Immature natural killer cell (primary cell): Measurements from ENCODE around the gene C1QTNF6. TPM values are rescaled to one million over a fixed set of nuclear protein-coding genes. Genes with fewer than 3 reads are reported as not detected.

Experiments used
- DNase-seq, 3 donors: peaks; one replicate each; pipeline ENCODE4 v3.0.0; 2022; ENCODE audit warnings: mixed read lengths in 1 of 3
- H3K27ac Mint-ChIP-seq, 6 donors: one replicate each; pipeline ENCODE4 v1.8.0; 2020; ENCODE audit warnings: mixed read lengths in 6 of 6, mild to moderate bottlenecking in 5 of 6, inconsistent platforms in 4 of 6, moderate library complexity in 3 of 6
- H3K27me3 Mint-ChIP-seq, 3 donors: one replicate each; pipeline ENCODE4 v1.8.0; 2020 to 2021; ENCODE audit warnings: low read depth in 3 of 3, mild to moderate bottlenecking in 3 of 3, mixed read lengths in 3 of 3, moderate library complexity in 3 of 3, inconsistent platforms in 1 of 3
- H3K36me3 Mint-ChIP-seq, 3 donors: one replicate each; pipeline ENCODE4 v1.8.0; 2020; ENCODE audit warnings: mixed read lengths in 3 of 3, inconsistent platforms in 2 of 3, mild to moderate bottlenecking in 2 of 3
- H3K4me1 Mint-ChIP-seq, 2 donors: one replicate each; pipeline ENCODE4 v1.8.0; 2020; ENCODE audit warnings: inconsistent platforms in 2 of 2, mild to moderate bottlenecking in 2 of 2, mixed read lengths in 2 of 2, moderate library complexity in 1 of 2
- H3K4me3 Mint-ChIP-seq, 5 donors: one replicate each; pipeline ENCODE4 v1.8.0; 2020; ENCODE audit warnings: mild to moderate bottlenecking in 5 of 5, mixed read lengths in 5 of 5, inconsistent platforms in 3 of 5, moderate library complexity in 3 of 5
- H3K9me3 Mint-ChIP-seq, 6 donors: one replicate each; pipeline ENCODE4 v1.8.0; 2020; ENCODE audit warnings: mild to moderate bottlenecking in 6 of 6, mixed read lengths in 6 of 6, inconsistent platforms in 4 of 6, moderate library complexity in 3 of 6
- polyA plus RNA-seq, 3 donors: library from polyadenylated mRNA; unstranded; fragments of 300-500 nt; fragmentation: Illumina TruSeq; gene quantifications; one replicate each; pipeline ENCODE4 v1.2.3, GENCODE V29; 2021

The C1QTNF6 gene
- polyA plus RNA-seq, 3 donors from 2014 or later: 1.5 to 1.8 TPM; not detected in 1

GRCh38 chr22:37197451-37198257 lies 9.6 kb upstream of the C1QTNF6 start:
- peak overlapping the region; percentile 90 to 97 (median 94) for H3K27ac Mint-ChIP-seq
- H3K27me3 Mint-ChIP-seq: peaks cover 0 to 2% (median 2%) of the 10 kb centered on the region in 3 donors
- H3K4me3 Mint-ChIP-seq: peak overlapping the region; percentile 79 to 88 (median 84)
- no peaks in the 10 kb centered on the region for H3K36me3 Mint-ChIP-seq
- DNase-seq: no peak
- H3K9me3 Mint-ChIP-seq: no peaks in the 10 kb centered on the region
- peaks cover 48 to 55% of the 10 kb centered on the region in 2 donors for H3K4me1 Mint-ChIP-seq

GRCh38 chr22:37196539-37197450 lies 8.7 kb upstream of the C1QTNF6 start:
- no peak for DNase-seq
- peaks cover 51 to 60% of the 10 kb centered on the region in 2 donors for H3K4me1 Mint-ChIP-seq

GRCh38 chr22:37195921-37196320 lies 7.9 kb upstream of the C1QTNF6 start:
- H3K4me3 Mint-ChIP-seq: no peak overlapping the region
- H3K9me3 Mint-ChIP-seq: no peaks in the 10 kb centered on the region
- peak overlapping the region in 5 of 6 donors; percentile 5 to 93 (median 63) for H3K27ac Mint-ChIP-seq
- no peak for DNase-seq
- H3K27me3 Mint-ChIP-seq: peaks cover 0 to 2% (median 2%) of the 10 kb centered on the region in 3 donors
- H3K36me3 Mint-ChIP-seq: no peaks in the 10 kb centered on the region
- peaks cover 51 to 60% of the 10 kb centered on the region in 2 donors for H3K4me1 Mint-ChIP-seq

More at GRCh38 chr22:37196539-37197450, 8.7 kb upstream of the C1QTNF6 start:
- H3K27me3 Mint-ChIP-seq: peaks cover 0 to 2% (median 2%) of the 10 kb centered on the region in 3 donors
- no peaks in the 10 kb centered on the region for H3K36me3 Mint-ChIP-seq
- no peak overlapping the region for H3K4me3 Mint-ChIP-seq
- peak overlapping the region in 5 of 6 donors; percentile 45 to 93 (median 78) for H3K27ac Mint-ChIP-seq
- H3K9me3 Mint-ChIP-seq: no peaks in the 10 kb centered on the region

- Mint-ChIP-seq H3K4me1 (peaks cover 48 to 59% of the 10 kb centered on the region in 2 donors), H3K9me3 (no peaks in the 10 kb centered on the region), H3K27ac (peak overlapping the region; percentile 81 to 95 (median 91)), H3K36me3 (no peaks in the 10 kb centered on the region), H3K4me3 (peak overlapping the region in 1 of 5 donors; percentile 12), H3K27me3 (peaks cover 0 to 2% (median 2%) of the 10 kb centered on the region in 3 donors)
- no peak for DNase-seq
Observed at GRCh38 chr22:37194750-37195149, 6.7 kb upstream of the C1QTNF6 start.

- peaks cover 0 to 2% (median 0%) of the 10 kb centered on the region in 3 donors for H3K27me3 Mint-ChIP-seq
- no peaks in the 10 kb centered on the region for H3K9me3 Mint-ChIP-seq
- H3K36me3 Mint-ChIP-seq: no peaks in the 10 kb centered on the region
- peak; percentile 71 to 76 (median 72) for DNase-seq
- H3K4me1 Mint-ChIP-seq: peaks cover 54 to 65% of the 10 kb centered on the region in 2 donors
- H3K27ac Mint-ChIP-seq: peak overlapping the region; percentile 81 to 95 (median 91)
- peak overlapping the region; percentile 39 to 75 (median 59) for H3K4me3 Mint-ChIP-seq
Observed at GRCh38 chr22:37193629-37194191, 5.7 kb upstream of the C1QTNF6 start.

- H3K9me3 Mint-ChIP-seq: no peaks in the 10 kb centered on the region
- DNase-seq: no peak
- peaks cover 55 to 66% of the 10 kb centered on the region in 2 donors for H3K4me1 Mint-ChIP-seq
- H3K4me3 Mint-ChIP-seq: peak overlapping the region in 1 of 5 donors; percentile 29
- peak overlapping the region; percentile 34 to 95 (median 86) for H3K27ac Mint-ChIP-seq
- H3K27me3 Mint-ChIP-seq: peaks cover 0 to 2% (median 0%) of the 10 kb centered on the region in 3 donors
- H3K36me3 Mint-ChIP-seq: no peaks in the 10 kb centered on the region
Observed at GRCh38 chr22:37192741-37193140, 4.7 kb upstream of the C1QTNF6 start.

GRCh38 chr22:37192204-37192603 lies 4.2 kb upstream of the C1QTNF6 start:
- H3K4me3 Mint-ChIP-seq: no peak overlapping the region
- H3K9me3 Mint-ChIP-seq: no peaks in the 10 kb centered on the region
- no peaks in the 10 kb centered on the region for H3K36me3 Mint-ChIP-seq
- H3K27ac Mint-ChIP-seq: peak overlapping the region in 5 of 6 donors; percentile 31 to 93 (median 56)
- peaks cover 0 to 2% (median 2%) of the 10 kb centered on the region in 3 donors for H3K27me3 Mint-ChIP-seq
- H3K4me1 Mint-ChIP-seq: peaks cover 55 to 67% of the 10 kb centered on the region in 2 donors
- no peak for DNase-seq

- H3K36me3 Mint-ChIP-seq: no peaks in the 10 kb centered on the region
- DNase-seq: no peak
- H3K4me1 Mint-ChIP-seq: peaks cover 68 to 75% of the 10 kb centered on the region in 2 donors
- H3K4me3 Mint-ChIP-seq: no peak overlapping the region
- no peak overlapping the region for H3K27ac Mint-ChIP-seq
- peaks cover 1 to 5% (median 2%) of the 10 kb centered on the region in 3 donors for H3K27me3 Mint-ChIP-seq
- H3K9me3 Mint-ChIP-seq: no peaks in the 10 kb centered on the region
Observed at GRCh38 chr22:37190262-37190780, 2.3 kb upstream of the C1QTNF6 start.

GRCh38 chr22:37188901-37189466 lies 937 bp upstream of the C1QTNF6 start:
- Mint-ChIP-seq H3K27me3 (peaks cover 1 to 3% (median 2%) of the 10 kb centered on the region in 3 donors), H3K9me3 (no peaks in the 10 kb centered on the region), H3K36me3 (no peaks in the 10 kb centered on the region), H3K4me3 (peak overlapping the region; percentile 33 to 62 (median 50)), H3K27ac (peak overlapping the region; percentile 53 to 90 (median 72)), H3K4me1 (peaks cover 66 to 73% of the 10 kb centered on the region in 2 donors)
- no peak for DNase-seq

- Mint-ChIP-seq H3K27ac (peak overlapping the region in 5 of 6 donors; percentile 35 to 87 (median 71)), H3K36me3 (no peaks in the 10 kb centered on the region), H3K4me3 (peak overlapping the region in 4 of 5 donors; percentile 13 to 89 (median 70)), H3K4me1 (peaks cover 63 to 70% of the 10 kb centered on the region in 2 donors), H3K27me3 (peaks cover 1 to 3% (median 2%) of the 10 kb centered on the region in 3 donors), H3K9me3 (no peaks in the 10 kb centered on the region)
- DNase-seq: no peak
Observed at GRCh38 chr22:37187552-37187890, 526 bp downstream of the C1QTNF6 start.

GRCh38 chr22:37186997-37187522 lies 987 bp downstream of the C1QTNF6 start:
- H3K27me3 Mint-ChIP-seq: peaks cover 2 to 3% (median 3%) of the 10 kb centered on the region in 3 donors
- H3K9me3 Mint-ChIP-seq: no peaks in the 10 kb centered on the region
- H3K4me1 Mint-ChIP-seq: peaks cover 63 to 66% of the 10 kb centered on the region in 2 donors
- H3K4me3 Mint-ChIP-seq: peak overlapping the region; percentile 79 to 92 (median 85)
- peak overlapping the region; percentile 89 to 96 (median 94) for H3K27ac Mint-ChIP-seq
- DNase-seq: no peak
- H3K36me3 Mint-ChIP-seq: no peaks in the 10 kb centered on the region

GRCh38 chr22:37186228-37186996 lies 1.6 kb downstream of the C1QTNF6 start:
- peaks cover 65 to 71% of the 10 kb centered on the region in 2 donors for H3K4me1 Mint-ChIP-seq
- H3K9me3 Mint-ChIP-seq: no peaks in the 10 kb centered on the region
- H3K27me3 Mint-ChIP-seq: peaks cover 2 to 3% (median 3%) of the 10 kb centered on the region in 3 donors
- DNase-seq: peak; percentile 73 to 83 (median 80)
- H3K4me3 Mint-ChIP-seq: peak overlapping the region; percentile 79 to 92 (median 85)
- H3K27ac Mint-ChIP-seq: peak overlapping the region; percentile 89 to 96 (median 94)
- no peaks in the 10 kb centered on the region for H3K36me3 Mint-ChIP-seq
